ENCODE measurements around the gene ANXA8.

The ANXA8 gene

DNA sequence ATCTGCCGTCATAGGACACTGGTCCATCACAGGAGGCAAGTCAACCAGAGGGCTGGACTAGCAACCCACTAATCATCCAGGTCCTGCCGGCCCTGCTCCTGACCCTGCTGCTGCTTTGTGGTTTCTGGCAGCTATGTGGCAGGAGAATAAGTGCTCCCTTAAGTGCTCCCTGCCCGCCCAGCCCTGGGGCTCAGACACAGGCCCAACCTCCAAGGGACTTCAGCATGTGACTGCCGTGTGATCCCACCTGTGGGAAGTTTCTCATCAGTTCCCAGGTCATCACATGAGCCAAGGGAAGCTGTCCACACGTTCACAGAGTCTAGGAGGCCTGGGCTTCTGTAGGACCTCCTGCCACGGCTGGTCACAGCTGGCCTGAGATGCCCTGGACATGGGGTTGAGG is 65.6 kb downstream of the ANXA8 start:
- TF ChIP-seq, protein P1, sequence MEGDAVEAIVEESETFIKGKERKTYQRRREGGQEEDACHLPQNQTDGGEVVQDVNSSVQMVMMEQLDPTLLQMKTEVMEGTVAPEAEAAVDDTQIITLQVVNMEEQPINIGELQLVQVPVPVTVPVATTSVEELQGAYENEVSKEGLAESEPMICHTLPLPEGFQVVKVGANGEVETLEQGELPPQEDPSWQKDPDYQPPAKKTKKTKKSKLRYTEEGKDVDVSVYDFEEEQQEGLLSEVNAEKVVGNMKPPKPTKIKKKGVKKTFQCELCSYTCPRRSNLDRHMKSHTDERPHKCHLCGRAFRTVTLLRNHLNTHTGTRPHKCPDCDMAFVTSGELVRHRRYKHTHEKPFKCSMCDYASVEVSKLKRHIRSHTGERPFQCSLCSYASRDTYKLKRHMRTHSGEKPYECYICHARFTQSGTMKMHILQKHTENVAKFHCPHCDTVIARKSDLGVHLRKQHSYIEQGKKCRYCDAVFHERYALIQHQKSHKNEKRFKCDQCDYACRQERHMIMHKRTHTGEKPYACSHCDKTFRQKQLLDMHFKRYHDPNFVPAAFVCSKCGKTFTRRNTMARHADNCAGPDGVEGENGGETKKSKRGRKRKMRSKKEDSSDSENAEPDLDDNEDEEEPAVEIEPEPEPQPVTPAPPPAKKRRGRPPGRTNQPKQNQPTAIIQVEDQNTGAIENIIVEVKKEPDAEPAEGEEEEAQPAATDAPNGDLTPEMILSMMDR (IDR thresholded peaks at IDR 0.05; ENCODE audit: low read depth, low read length, missing control alignments): no peak
- DNase-seq (ENCODE audit: low read depth): no peak
- H3K4me3 ChIP-seq (ENCODE audit: low read depth, low read length): no peak overlapping the region
- in situ Hi-C loops (cut with HindIII; ENCODE audit: low sequenced_read_pairs): no loop called here
